GM13977 (cell line): ENCODE measurements around the gene MCM3AP.
A peak's percentile ranks its signal among the peaks of the same experiment; 100 is the strongest.

Experiments
- DNase-seq: peaks from one replicate; pipeline ENCODE4 v3.0.0; 2012; ENCODE audit warnings: low spot score
- CTCF ChIP-seq: IDR thresholded peaks from 2 replicates; pipeline ENCODE4 v1.5.1; 2012; ENCODE audit warnings: mild to moderate bottlenecking, control low read depth; ENCODE audit not compliant: insufficient read depth; ENCODE audit errors: extremely low read depth, missing control alignments
- in situ Hi-C: fragments of 300-500 bp; cut with MboI; formaldehyde crosslinking; loops from one replicate; pipeline ENCODE4 v1.12.0; 2022; ENCODE audit warnings: low sequenced_read_pairs, low pct_unique_long_range_greater_than_20kb, mixed read lengths, inconsistent platforms; ENCODE audit not compliant: unreplicated experiment

The MCM3AP gene

GRCh38 chr21:46325073-46325912, 39.9 kb upstream of the MCM3AP start:
- peak; percentile 57 for DNase-seq
- in situ Hi-C loops = no loop called here
- peak; percentile 40 for TF ChIP-seq CTCF

- TF ChIP-seq CTCF = peak; percentile 9
- peak; percentile 98 for DNase-seq
- in situ Hi-C loops = no loop called here
Observed at GRCh38 chr21:46324390-46325072, 39.1 kb upstream of the MCM3AP start.

- in situ Hi-C loops = no loop called here
- peak; percentile 99 for DNase-seq
- TF ChIP-seq CTCF = no peak
Observed at GRCh38 chr21:46323710-46324389, 38.4 kb upstream of the MCM3AP start, which contains the start of the genes C21orf58 and PCNT. C21orf58 (minus strand) TSS chr21:46323870; CDS start chr21:46322738, 1,132 bp downstream. PCNT (plus strand) TSS chr21:46324156; CDS start chr21:46324229, 73 bp downstream.

- TF ChIP-seq CTCF = no peak
- DNase-seq = no peak
- in situ Hi-C loops = no loop called here
Observed at GRCh38 chr21:46323227-46323709, 37.9 kb upstream of the MCM3AP start.

GRCh38 chr21:46322351-46323226, 37.2 kb upstream of the MCM3AP start:
- TF ChIP-seq CTCF = no peak
- DNase-seq = no peak
- in situ Hi-C loops = no loop called here
